BLaER1 (cell line): ENCODE results near the gene PPBP.
"Not testable (repeated sequence)": the region's sequence is repeated elsewhere in the genome, so short reads cannot be mapped to it uniquely, and the experiment has no call there.

Source experiments
- H3K27ac ChIP-seq: shearing (Covaris generic); formaldehyde crosslinking; 2 replicates; pipeline ENCODE4 v1.8.1; 2022
- H3K27me3 ChIP-seq: shearing (Covaris generic); formaldehyde crosslinking; 2 replicates; pipeline ENCODE4 v1.8.1; 2022
- H3K36me3 ChIP-seq: shearing (Covaris generic); formaldehyde crosslinking; 2 replicates; pipeline ENCODE4 v1.8.1; 2022
- H3K4me1 ChIP-seq: shearing (Covaris generic); formaldehyde crosslinking; 2 replicates; pipeline ENCODE4 v1.8.1; 2022
- H3K4me2 ChIP-seq: shearing (Covaris generic); formaldehyde crosslinking; 2 replicates; pipeline ENCODE4 v1.8.1; 2022
- H3K4me3 ChIP-seq: shearing (Covaris generic); formaldehyde crosslinking; 2 replicates; pipeline ENCODE4 v1.8.1; 2022
- H3K9ac ChIP-seq: shearing (Covaris generic); formaldehyde crosslinking; 2 replicates; pipeline ENCODE4 v1.8.1; 2022
- H3K9me3 ChIP-seq: shearing (Covaris generic); formaldehyde crosslinking; 2 replicates; pipeline ENCODE4 v1.8.1; 2022
- H4K20me1 ChIP-seq: shearing (Covaris generic); formaldehyde crosslinking; 2 replicates; pipeline ENCODE4 v1.8.1; 2022
- Cebpa-rat ChIP-seq: shearing (Covaris generic); IDR thresholded peaks from 2 replicates; pipeline ENCODE4 v1.8.1; 2022

PPBP gene

DNA sequence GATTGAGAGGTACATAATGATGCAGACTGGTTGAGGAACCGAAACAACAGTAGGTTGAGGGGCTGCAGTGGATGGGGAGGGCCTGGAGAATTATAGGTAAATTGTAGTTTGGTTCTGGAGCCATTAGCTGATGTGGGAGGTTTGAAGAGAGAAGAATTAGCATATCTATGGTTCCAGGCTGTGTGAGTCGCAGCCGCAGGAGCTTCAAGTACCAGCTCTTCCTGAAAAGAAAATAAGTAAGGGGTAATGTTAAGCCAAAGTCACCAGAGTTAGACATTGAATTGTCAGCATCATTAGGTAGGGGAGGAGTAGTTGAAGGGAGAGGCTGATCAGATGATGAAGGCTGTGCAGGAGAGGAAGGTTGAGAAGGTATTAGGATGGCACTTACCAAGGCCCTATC, 35.6 kb downstream of the PPBP start:
- Histone ChIP-seq H3K36me3 (no peaks in the 10 kb centered on the region), H3K4me2 (no peak overlapping the region), H4K20me1 (no peaks in the 10 kb centered on the region), H3K4me3 (no peak overlapping the region), H3K27me3 (no peaks in the 10 kb centered on the region), H3K9ac (no peak overlapping the region), H3K9me3 (no peaks in the 10 kb centered on the region), H3K27ac (no peak overlapping the region), H3K4me1 (no peaks in the 10 kb centered on the region)
- no peak for TF ChIP-seq Cebpa-rat

DNA sequence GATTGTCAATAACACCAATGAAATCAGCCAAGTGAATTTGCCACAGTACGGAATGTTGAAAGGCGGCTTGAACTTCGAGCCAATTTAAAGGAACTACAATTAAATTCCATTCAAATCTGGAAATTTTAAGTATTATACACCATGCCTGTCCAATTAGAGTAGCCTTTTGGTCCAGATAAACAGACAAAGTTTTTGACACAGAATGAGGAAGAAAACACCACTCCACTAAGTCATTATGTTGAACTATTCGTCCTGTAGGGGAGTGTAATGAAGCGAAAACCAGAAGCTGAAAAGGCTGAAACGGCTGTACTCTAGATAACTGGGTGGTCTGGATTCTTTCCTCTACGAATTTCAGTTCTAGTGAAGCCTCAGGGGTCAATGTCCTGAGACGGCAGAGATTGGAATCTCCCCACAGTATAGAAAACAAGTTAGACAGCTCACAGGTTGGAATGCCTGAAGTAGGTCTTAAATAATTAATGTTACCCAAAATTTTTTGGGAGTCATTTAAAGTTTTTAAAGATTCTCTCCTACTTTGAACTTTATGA, 37.5 kb downstream of the PPBP start:
- H3K27ac ChIP-seq, H3K4me1 ChIP-seq, H3K36me3 ChIP-seq, H3K27me3 ChIP-seq, H3K4me2 ChIP-seq, H3K9ac ChIP-seq, H3K9me3 ChIP-seq, H3K4me3 ChIP-seq, H4K20me1 ChIP-seq: not testable (repeated sequence)

GRCh38 chr4:73948990-73949706, 38.8 kb downstream of the PPBP start:
- no peak for TF ChIP-seq Cebpa-rat
- no peaks in the 10 kb centered on the region for H3K27me3 ChIP-seq
- no peaks in the 10 kb centered on the region for H4K20me1 ChIP-seq
- H3K4me1 ChIP-seq, result no peaks in the 10 kb centered on the region
- H3K4me2 ChIP-seq, result no peak overlapping the region
- no peaks in the 10 kb centered on the region for H3K36me3 ChIP-seq
- H3K9ac ChIP-seq, result no peak overlapping the region
- H3K9me3 ChIP-seq, result no peaks in the 10 kb centered on the region
- no peak overlapping the region for H3K4me3 ChIP-seq
- H3K27ac ChIP-seq, result no peak overlapping the region

DNA sequence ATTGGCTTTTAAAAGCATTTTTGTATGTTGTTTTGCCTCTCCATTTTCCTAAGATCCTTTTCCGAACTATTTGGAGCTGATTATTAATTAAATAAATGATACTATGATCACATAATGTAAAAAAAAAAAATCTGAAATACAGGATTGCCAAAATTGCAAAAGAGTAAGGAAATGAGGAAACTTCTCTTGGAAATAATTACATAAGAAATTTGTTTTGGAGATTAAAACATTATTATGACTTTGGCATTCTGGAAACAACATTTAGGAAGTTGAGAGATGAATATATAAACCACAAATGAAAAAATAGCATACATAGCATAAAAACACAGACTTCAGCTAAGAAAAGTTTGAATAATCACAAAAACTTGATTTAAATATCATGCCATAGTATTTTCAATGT, 39.7 kb downstream of the PPBP start:
- H3K4me1 ChIP-seq, result no peaks in the 10 kb centered on the region
- H3K4me3 ChIP-seq, result no peak overlapping the region
- TF ChIP-seq Cebpa-rat, result no peak
- no peak overlapping the region for H3K4me2 ChIP-seq
- H3K27ac ChIP-seq, result no peak overlapping the region
- H3K9ac ChIP-seq, result no peak overlapping the region
- H3K27me3 ChIP-seq, result no peaks in the 10 kb centered on the region
- H3K9me3 ChIP-seq, result no peaks in the 10 kb centered on the region
- H4K20me1 ChIP-seq, result no peaks in the 10 kb centered on the region
- no peaks in the 10 kb centered on the region for H3K36me3 ChIP-seq

DNA sequence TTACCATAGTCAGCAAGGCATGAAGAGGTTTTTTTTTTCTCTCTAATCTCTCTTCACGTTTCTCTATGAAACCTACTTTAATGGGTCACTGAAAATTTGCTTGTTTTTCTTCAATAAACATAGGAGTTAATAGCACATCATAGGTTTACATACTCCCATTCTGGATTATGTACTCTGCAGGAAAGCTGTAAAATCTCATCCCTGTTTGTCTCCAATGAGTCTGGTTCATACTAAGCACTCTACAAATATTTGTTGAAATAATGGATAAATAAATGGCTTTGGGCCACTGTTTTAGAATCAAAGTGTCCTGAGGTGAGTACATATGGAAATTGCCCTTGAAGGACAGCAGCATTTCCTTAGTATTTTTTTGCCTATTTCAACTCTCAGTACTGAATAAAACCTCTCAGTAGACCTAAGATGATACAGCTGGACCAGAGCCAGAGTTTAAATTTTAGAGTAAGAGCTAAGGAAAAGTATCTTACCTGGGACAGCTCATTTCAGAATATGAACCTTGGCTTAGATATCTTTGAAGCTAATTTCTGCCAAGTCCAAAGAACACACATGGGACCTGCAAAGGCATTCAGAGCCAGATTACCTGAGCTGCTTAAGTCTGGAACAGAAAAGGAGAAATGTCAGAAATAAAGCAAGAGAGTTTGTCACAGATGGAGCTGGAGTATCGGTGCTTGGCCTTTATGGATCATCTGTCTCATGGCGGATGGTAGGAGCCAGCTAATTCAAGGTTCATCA, 40.6 kb downstream of the PPBP start:
- no peak overlapping the region for H3K9ac ChIP-seq
- no peaks in the 10 kb centered on the region for H3K27me3 ChIP-seq
- no peaks in the 10 kb centered on the region for H3K4me1 ChIP-seq

GRCh38 chr4:73945674-73946449, 42.1 kb downstream of the PPBP start:
- Histone ChIP-seq H3K27ac (no peak overlapping the region), H3K4me3 (no peak overlapping the region), H3K9me3 (no peaks in the 10 kb centered on the region), H3K9ac (no peak overlapping the region), H3K27me3 (no peaks in the 10 kb centered on the region), H4K20me1 (no peaks in the 10 kb centered on the region), H3K36me3 (no peaks in the 10 kb centered on the region), H3K4me1 (no peaks in the 10 kb centered on the region), H3K4me2 (no peak overlapping the region)
- TF ChIP-seq Cebpa-rat, result no peak

More for the DNA sequence above, 40.6 kb downstream of the PPBP start:
- no peak overlapping the region for H3K27ac ChIP-seq
- H4K20me1 ChIP-seq, result no peaks in the 10 kb centered on the region
- no peaks in the 10 kb centered on the region for H3K9me3 ChIP-seq
- H3K4me3 ChIP-seq, result no peak overlapping the region
- H3K4me2 ChIP-seq, result no peak overlapping the region
- no peaks in the 10 kb centered on the region for H3K36me3 ChIP-seq
- no peak for TF ChIP-seq Cebpa-rat

GRCh38 chr4:73945140-73945539, 42.9 kb downstream of the PPBP start:
- no peaks in the 10 kb centered on the region for H3K4me1 ChIP-seq
- no peak overlapping the region for H3K4me3 ChIP-seq
- no peak overlapping the region for H3K4me2 ChIP-seq
- H3K36me3 ChIP-seq, result no peaks in the 10 kb centered on the region
- no peak overlapping the region for H3K27ac ChIP-seq
- H3K9ac ChIP-seq, result no peak overlapping the region
- no peaks in the 10 kb centered on the region for H3K27me3 ChIP-seq
- no peak for TF ChIP-seq Cebpa-rat
- no peaks in the 10 kb centered on the region for H3K9me3 ChIP-seq
- H4K20me1 ChIP-seq, result no peaks in the 10 kb centered on the region

DNA sequence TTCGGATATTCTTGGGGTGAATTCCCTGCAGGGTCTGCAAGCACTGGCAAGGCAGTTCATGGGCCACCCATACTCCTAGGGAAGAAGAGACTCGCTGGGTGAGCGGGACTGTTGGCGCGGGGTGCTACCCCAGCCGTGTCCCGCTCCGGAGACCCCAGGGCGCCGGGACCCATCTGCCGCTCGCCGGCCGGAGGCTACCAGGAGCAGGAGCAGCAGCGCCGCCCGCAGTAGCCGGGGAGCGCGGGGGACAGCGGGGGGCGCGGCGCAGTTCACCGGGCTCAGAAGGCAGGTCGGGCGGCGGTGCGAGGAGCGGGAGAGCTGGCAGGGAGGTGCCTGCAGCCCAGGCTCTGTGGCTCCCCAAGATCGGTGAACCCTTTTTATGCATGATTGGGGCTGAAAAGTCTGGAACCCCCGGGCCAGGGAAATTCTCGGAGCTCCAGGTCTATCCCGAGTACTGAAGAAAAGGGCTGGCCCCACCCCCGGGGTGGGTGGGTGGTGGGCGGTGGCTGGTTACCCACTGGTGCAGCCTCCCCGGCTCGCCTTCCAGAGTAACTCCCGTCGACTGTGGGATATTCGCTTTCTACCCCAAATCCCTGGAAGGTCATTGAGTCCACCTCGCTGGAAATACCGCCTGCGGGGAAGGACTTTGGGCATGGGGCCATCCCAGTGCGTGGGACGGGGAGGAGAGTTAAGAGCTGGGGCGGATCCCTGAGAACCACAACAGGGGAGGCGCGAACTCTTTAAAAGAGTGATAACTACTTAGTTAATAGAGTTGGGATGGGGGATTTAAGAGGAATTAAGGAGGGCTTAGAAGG, 43.7 kb downstream of the PPBP start:
- Histone ChIP-seq H3K27ac (no peak overlapping the region), H3K4me2 (no peak overlapping the region), H3K4me3 (no peak overlapping the region), H3K27me3 (no peaks in the 10 kb centered on the region), H3K36me3 (no peaks in the 10 kb centered on the region), H4K20me1 (no peaks in the 10 kb centered on the region), H3K4me1 (no peaks in the 10 kb centered on the region), H3K9me3 (no peaks in the 10 kb centered on the region), H3K9ac (no peak overlapping the region)
- no peak for TF ChIP-seq Cebpa-rat

- Histone ChIP-seq H3K9me3 (no peaks in the 10 kb centered on the region), H4K20me1 (no peaks in the 10 kb centered on the region), H3K9ac (no peak overlapping the region), H3K27me3 (no peaks in the 10 kb centered on the region), H3K4me3 (no peak overlapping the region), H3K36me3 (no peaks in the 10 kb centered on the region), H3K27ac (no peak overlapping the region), H3K4me1 (no peaks in the 10 kb centered on the region), H3K4me2 (no peak overlapping the region)
- no peak for TF ChIP-seq Cebpa-rat
These were observed 44.4 kb downstream of the PPBP start for GRCh38 chr4:73943555-73943954.
